ENCODE measurements around the gene HOXC9. TPM values are rescaled to one million over a fixed set of nuclear protein-coding genes. Genes with fewer than 3 reads are reported as not detected.

HOXC9 gene
- total and polyA plus RNA-seq, 5 experiments from 2014 or later, result not detected

DNA sequence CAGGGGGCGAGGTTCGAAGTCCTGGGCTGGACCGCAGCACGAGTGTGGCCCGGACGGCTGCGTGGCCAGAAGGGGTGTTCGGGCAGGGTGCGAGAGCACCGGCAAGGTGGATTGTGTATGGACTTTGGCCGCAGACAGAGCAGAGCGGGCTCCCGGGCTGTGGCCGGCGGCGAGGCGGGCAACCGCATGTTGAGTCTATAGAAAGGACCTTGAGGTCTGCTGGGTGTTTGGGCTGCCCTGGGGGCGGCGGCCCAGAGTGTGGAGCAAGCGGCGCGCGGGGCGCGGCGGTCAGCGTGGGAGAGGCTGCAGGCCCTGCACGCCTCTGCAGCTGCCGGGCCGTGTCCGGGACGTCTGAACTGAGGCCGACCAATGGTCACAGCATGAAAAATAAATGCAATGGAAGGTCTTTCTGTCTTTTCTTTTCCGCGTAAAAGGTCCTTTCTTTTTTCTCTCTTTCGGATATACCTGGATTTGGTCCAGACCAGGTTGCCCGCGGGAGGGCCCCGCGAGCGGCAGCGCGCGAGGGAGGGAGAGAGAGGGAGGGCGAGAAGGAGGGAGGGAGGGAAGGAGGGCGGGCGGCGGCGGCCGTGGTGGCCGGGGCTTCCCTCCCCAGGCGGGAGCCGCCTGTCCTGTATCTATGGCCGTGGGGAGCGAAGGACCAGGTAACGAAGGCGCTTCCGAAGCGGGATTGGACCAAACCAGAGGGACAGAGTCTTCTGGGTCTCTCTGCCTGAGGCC, 5.5 kb upstream of the HOXC9 start:
- Mint-ChIP-seq H3K27ac (peak overlapping the region in 2 of 10 donors; percentile 87 to 91), H3K36me3 (peaks cover 0 to 13% (median 4%) of the 10 kb centered on the region in 3 donors), H3K4me1 (peaks cover 33 to 72% (median 46%) of the 10 kb centered on the region in 4 donors), H3K27me3 (peaks cover 64 to 100% (median 85%) of the 10 kb centered on the region in 5 donors), H3K4me3 (peak overlapping the region; percentile 73 to 93 (median 80)), H3K9me3 (peaks cover 0 to 5% (median 0%) of the 10 kb centered on the region in 9 donors)
- POLR2A ChIA-PET, result interaction anchor here (1.7 kb wide), 1 partner anchor 12 kb away, joined by 5 read pairs; no protein-coding TSS in a partner anchor
- no peak for DNase-seq
- ATAC-seq, result no peak

DNA sequence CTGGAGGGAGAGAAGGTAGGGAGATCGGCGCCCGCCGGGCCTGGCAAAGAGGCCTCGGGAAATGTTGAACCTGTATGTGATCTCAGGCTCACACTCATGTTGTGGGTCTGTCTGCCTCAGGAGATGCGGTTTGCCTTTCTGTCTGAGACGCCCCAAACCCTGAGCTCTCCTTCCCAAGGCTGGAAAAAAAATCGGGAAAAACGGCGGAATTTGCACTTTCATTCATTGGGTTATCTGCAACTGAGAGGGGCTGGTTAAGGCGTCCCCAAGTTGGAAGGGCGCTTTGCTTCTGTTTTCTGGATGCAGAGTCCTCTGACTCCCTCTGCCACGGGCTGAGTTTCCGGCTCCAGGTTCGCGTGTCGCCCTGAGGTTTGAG, 5.0 kb upstream of the HOXC9 start:
- ATAC-seq, result peak; percentile 24
- no peak for DNase-seq
- Mint-ChIP-seq H3K4me3 (peak overlapping the region; percentile 67 to 93 (median 80)), H3K27ac (peak overlapping the region in 1 of 10 donors; percentile 44), H3K9me3 (peaks cover 0 to 5% (median 0%) of the 10 kb centered on the region in 9 donors), H3K36me3 (peaks cover 0 to 13% (median 4%) of the 10 kb centered on the region in 3 donors), H3K4me1 (peaks cover 30 to 72% (median 45%) of the 10 kb centered on the region in 4 donors), H3K27me3 (peaks cover 59 to 100% (median 82%) of the 10 kb centered on the region in 5 donors)
- POLR2A ChIA-PET, result interaction anchor here (1.7 kb wide), 1 partner anchor 12 kb away, joined by 5 read pairs; no protein-coding TSS in a partner anchor

DNA sequence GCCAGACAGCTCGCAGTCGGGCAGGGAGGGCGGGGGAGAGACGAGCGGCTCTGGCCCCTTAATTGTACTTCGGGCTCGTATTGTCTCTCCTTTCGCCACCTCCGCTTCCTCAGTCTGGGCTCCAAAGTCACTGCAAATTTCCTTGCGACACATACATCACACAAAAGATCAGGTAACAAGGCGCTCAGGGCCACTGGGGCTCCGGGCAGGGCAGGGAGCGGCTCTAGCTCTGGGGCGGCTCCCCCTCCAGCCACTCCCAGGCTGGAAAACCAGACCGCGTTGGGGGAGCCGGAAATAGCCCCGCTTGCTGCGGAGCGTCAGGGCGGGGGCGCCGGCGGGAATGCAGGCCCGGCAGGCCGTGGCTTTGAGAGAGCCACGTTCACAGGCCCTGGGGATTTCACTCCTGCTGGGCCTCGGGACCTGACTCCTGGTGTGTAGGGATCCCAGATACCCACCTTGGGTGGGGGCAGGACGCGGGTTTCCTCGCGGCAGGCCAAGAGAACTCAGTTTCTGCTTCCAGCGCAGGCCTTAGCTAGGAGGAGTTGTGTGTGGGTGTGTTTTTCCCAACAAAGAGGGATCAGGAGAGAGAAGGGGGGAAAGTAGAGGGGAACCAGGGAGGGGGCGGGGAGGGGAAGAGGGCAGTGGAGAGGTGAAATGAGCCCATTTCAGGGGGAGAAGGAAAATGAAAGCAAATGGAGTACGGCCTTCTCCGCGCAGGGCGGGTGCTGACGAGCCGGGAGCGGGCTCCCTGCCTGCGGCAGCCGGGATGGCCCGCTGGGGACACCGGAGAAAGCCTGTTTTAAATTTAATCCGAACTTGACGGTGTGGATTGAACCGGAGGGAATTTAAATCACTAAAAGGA, 4.4 kb upstream of the HOXC9 start:
- Mint-ChIP-seq H3K9me3 (peaks cover 0 to 5% (median 0%) of the 10 kb centered on the region in 9 donors), H3K4me1 (peaks cover 24 to 72% (median 44%) of the 10 kb centered on the region in 4 donors), H3K27me3 (peaks cover 54 to 100% (median 79%) of the 10 kb centered on the region in 5 donors), H3K4me3 (peak overlapping the region; percentile 73 to 93 (median 82)), H3K36me3 (peaks cover 0 to 13% (median 4%) of the 10 kb centered on the region in 3 donors), H3K27ac (peak overlapping the region in 1 of 10 donors; percentile 44)
- POLR2A ChIA-PET, result interaction anchor here (0.9 to 1.7 kb wide), 2 partner anchors 11 to 14 kb away, joined by 4 to 5 read pairs; no protein-coding TSS in a partner anchor
- DNase-seq, result no peak
- ATAC-seq, result peak; percentile 32 to 41

DNA sequence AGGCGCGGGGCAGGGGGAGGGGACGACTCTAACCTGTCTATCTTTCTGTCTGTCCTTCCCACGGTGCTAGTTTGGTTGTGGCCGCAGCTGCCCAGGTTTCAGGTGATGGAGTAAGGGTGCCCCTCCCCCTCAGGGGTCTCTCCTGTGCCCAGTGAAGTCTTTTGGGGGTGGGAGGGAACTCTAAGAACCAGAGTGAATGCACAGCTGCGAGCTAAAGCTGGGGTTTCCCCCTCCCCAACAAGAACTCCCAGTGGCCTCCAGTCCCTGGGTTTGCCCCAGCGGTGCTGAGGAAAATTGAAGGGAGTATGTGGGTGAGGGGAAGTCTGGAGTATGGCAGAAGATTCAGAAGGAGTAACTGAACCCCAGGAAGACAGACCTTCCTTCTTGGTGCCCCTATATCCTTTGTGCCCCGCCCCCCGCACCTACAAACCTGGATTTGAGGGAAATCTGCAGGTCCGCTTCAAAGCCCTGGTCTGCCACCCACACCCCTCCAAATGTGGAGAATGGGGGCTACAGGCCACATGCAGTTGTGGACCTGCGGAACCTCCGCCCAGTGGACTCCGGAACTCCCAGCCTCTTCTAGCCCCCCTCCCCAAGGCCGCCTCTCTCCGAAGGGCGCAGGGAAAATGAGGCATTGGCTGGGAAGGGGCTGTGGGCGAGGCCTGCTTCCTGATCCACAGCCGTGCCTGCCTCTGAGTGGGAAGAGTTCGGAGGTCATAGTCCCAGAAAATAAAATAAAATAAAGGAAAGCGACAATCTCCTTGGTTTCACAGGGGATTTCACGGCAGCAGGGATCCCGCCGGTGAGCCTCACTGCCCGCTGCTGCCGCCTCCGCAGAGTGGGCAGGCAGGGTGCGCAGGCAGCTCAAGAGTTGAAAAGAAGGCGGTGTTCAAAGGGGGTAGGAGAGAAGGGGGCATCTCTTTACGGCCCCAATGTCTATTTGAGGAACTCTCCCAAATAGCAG, 3.4 kb upstream of the HOXC9 start:
- Mint-ChIP-seq H3K9me3 (peaks cover 0 to 5% (median 0%) of the 10 kb centered on the region in 9 donors), H3K4me1 (peaks cover 21 to 66% (median 44%) of the 10 kb centered on the region in 4 donors), H3K36me3 (peaks cover 0 to 11% (median 4%) of the 10 kb centered on the region in 3 donors), H3K27me3 (peaks cover 49 to 100% (median 81%) of the 10 kb centered on the region in 5 donors), H3K27ac (peak overlapping the region in 1 of 10 donors; percentile 67), H3K4me3 (peak overlapping the region; percentile 73 to 93 (median 80))
- POLR2A ChIA-PET, result interaction anchor here (0.5 to 1.7 kb wide), 3 partner anchors 10 to 302 kb away, joined by 3 to 5 read pairs (median 4); no protein-coding TSS in a partner anchor
- ATAC-seq, result no peak
- DNase-seq, result no peak

DNA sequence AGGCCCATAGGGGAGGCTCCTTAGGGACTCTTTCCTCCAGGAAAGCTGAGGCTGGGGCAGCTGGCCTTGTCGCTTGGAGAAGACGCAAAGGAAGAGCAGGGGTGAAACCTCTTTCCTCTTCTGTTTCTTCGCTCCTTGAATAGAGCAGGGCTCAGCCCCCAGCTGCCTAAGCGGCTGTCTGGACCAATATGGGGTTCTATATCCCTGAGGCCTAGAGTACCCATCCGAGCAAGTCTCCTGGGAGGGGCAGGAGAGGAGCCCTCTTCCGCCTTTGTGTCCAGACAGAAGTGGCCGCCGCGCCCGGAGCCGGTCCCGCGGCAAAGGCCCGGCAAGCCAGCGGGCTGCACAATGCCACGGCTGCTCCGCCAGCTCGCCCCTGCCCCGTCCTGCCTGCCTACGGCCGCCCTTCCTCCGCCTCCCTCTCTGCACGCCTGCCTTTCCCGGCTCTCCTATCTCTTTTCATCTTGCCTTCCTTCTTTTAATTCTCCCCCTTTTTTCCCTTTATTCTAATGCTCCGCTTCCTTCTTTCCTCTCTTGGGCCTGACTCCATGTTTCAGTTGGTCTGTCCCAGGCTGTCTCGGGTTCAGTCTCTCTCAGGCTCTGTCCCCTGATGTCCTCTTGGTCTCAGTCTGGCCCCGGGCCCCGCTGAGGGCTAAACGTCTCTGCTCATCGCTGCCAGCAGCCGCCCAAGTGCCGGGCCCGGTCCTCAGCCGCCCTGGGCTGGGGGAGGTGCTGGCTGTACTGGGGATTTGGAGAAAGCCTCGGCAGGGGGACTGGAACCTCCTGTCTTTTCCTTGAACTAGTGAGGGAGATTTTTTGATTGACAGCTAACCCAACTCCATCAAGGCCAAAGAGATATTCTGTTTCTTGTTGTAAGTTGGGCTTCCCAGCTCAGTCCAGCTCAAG, 2.5 kb upstream of the HOXC9 start:
- peaks cover 49 to 100% (median 81%) of the 10 kb centered on the region in 5 donors for H3K27me3 Mint-ChIP-seq
- peaks cover 0 to 4% (median 0%) of the 10 kb centered on the region in 9 donors for H3K9me3 Mint-ChIP-seq
- peaks cover 23 to 66% (median 44%) of the 10 kb centered on the region in 4 donors for H3K4me1 Mint-ChIP-seq
- H3K27ac Mint-ChIP-seq, result no peak overlapping the region
- peak overlapping the region in 9 of 10 donors; percentile 38 to 88 (median 64) for H3K4me3 Mint-ChIP-seq
- ATAC-seq (no peak), DNase-seq (no peak)
- POLR2A ChIA-PET, result interaction anchor here (0.5 to 1.0 kb wide), 2 partner anchors 9 to 301 kb away, joined by 3 to 4 read pairs; no protein-coding TSS in a partner anchor
- H3K36me3 Mint-ChIP-seq, result peaks cover 0 to 11% (median 4%) of the 10 kb centered on the region in 3 donors

DNA sequence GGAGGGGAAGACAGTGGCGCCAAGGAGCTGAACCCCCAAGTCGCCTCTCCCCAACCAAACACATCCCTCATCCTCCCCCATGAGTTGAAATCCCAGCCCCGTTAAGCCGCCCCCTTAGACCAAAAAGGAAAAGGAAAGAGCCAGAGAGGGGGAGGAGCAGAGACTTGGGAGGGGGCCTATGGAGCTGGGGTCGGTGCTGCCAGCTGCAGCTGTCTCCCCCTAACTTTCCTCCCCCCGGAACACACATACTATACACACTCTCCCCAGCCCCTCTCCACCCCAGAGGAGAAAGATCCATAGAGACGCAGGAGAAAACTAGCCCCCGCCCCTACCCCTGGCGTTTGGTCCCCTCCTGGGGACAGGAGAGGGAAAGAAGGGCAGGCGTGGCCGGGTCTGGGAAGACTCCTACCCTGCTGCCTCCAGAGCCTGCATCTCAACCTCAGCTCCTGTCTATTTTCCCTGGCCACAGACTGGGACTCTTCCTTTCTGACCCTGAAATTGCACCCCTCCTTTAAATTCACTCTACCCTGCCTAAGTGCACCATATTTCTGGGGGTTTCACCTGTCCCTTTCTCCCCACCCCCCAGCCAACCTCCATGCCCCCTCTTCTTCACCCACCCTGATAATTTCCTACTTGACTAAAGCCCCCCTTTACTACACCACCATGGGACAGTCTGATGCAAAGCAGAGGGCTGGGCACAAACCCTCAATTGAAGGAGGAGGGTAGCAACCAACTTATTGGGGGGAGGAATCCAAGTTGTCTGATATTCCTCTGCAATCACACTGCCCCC, 1.7 kb upstream of the HOXC9 start:
- peak overlapping the region in 5 of 10 donors; percentile 22 to 67 (median 26) for H3K4me3 Mint-ChIP-seq
- peaks cover 50 to 100% (median 84%) of the 10 kb centered on the region in 5 donors for H3K27me3 Mint-ChIP-seq
- ATAC-seq (no peak), DNase-seq (no peak)
- H3K27ac Mint-ChIP-seq, result no peak overlapping the region
- POLR2A ChIA-PET, result interaction anchor here (1.0 to 1.2 kb wide), 2 partner anchors 10 kb away, joined by 3 to 4 read pairs; no protein-coding TSS in a partner anchor
- H3K9me3 Mint-ChIP-seq, result peaks cover 0 to 4% (median 0%) of the 10 kb centered on the region in 9 donors
- peaks cover 24 to 66% (median 44%) of the 10 kb centered on the region in 4 donors for H3K4me1 Mint-ChIP-seq
- H3K36me3 Mint-ChIP-seq, result peaks cover 0 to 11% (median 4%) of the 10 kb centered on the region in 3 donors

DNA sequence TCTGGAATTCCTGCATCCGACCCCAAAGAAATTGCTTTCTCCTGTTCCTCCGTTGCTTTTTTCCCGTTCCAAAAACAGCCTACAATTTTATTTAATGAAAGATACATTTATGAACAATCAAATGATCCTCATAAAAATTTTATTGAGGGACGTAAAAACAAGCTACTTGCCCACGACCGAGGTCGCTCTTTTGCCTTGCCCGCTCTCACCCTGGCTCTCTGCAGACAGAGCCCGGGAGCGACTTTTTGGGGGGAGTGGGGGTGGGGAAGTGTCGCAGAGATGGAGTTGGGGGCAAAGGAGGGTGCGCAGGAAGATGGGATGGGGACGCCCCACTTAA, 1.1 kb upstream of the HOXC9 start:
- peaks cover 22 to 64% (median 41%) of the 10 kb centered on the region in 4 donors for H3K4me1 Mint-ChIP-seq
- DNase-seq, result no peak
- H3K27me3 Mint-ChIP-seq, result peaks cover 49 to 100% (median 84%) of the 10 kb centered on the region in 5 donors
- peak overlapping the region in 4 of 10 donors; percentile 1 to 67 (median 21) for H3K4me3 Mint-ChIP-seq
- POLR2A ChIA-PET, result interaction anchor here (1.2 kb wide), 1 partner anchor 11 kb away, joined by 3 read pairs; no protein-coding TSS in a partner anchor
- peaks cover 0 to 3% (median 0%) of the 10 kb centered on the region in 9 donors for H3K9me3 Mint-ChIP-seq
- H3K36me3 Mint-ChIP-seq, result peaks cover 0 to 9% (median 4%) of the 10 kb centered on the region in 3 donors
- ATAC-seq, result no peak
- no peak overlapping the region for H3K27ac Mint-ChIP-seq

DNA sequence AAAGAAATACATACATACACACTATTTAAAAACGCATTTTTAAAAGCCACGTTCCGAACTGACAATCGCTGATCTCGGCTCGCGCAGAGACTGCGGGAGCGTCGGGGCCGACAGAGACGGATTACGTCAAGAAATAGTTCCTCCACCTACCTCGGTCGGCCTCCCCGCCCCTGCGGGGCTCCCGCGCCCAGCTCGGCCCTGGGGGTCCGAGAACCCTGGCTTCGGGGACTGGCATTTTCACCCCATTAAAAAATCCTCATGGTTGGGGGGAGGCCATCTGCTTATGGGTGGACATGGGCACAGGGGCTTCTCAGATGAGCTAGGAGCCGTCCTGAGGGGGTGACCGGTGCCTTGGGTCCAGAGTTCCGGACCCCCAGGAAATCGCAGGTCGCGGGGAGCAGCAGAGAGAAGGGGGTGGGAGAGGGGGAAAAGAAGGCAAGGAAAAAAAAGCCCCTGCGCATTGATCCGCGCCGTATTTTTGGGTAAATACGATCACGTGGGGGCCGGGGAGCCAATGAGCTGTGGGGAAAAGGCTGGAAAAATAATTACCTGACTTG, 324 bp upstream of the HOXC9 start:
- peaks cover 20 to 56% (median 37%) of the 10 kb centered on the region in 4 donors for H3K4me1 Mint-ChIP-seq
- peaks cover 0 to 5% (median 4%) of the 10 kb centered on the region in 3 donors for H3K36me3 Mint-ChIP-seq
- H3K4me3 Mint-ChIP-seq, result peak overlapping the region in 9 of 10 donors; percentile 8 to 70 (median 58)
- ATAC-seq (no peak), DNase-seq (no peak)
- POLR2A ChIA-PET, result interaction anchor here (1.0 to 1.2 kb wide), 2 partner anchors 12 to 36 kb away, joined by 3 read pairs; no protein-coding TSS in a partner anchor
- H3K27ac Mint-ChIP-seq, result peak overlapping the region in 1 of 10 donors; percentile 44
- peaks cover 0 to 2% (median 0%) of the 10 kb centered on the region in 9 donors for H3K9me3 Mint-ChIP-seq
- H3K27me3 Mint-ChIP-seq, result peaks cover 47 to 100% (median 85%) of the 10 kb centered on the region in 5 donors

DNA sequence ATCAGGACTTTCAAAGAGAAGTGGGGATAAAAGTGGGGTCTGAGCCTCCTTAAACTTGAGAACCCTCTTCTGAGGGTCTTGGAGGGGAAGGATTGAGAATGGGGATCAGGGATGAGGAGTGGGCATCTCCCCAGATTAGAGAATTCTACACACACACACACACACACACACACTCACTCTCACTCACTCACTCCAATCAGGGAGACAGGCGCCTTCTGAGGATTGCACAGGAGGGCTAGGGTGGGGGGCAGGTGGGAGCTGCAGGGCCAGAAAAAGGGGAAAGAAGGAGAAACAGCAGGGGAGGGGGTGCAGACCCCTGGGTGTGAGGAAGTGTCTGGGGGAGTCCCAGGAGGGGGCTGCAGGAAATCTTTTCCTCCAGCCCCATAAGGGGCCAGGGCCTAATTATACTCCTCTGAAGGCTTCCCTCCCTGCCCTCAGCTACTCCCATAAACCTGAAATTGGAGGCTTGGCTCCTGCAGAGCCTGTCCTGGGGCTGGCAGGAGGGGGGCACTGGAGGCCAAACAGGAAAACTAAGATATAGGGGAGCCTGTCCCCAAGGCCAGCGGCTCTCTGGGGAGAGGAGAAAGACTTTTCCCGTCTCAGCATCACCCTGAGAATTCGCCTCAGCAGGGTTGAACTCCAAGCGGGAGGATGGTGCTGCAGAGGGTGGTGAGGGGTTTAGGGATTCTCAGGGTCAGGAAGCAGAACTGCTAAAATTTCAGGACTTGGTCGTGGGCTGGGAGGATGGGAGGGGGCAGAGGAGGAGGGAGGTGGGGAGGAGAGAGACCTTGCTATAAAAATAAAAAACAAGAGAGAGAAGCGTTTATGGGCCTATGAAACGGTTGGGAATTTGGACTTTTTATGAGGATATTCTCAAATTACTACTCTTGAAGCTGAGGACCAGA, 1.6 kb downstream of the HOXC9 start:
- DNase-seq (peak in 1 of 10 donors; percentile 24), ATAC-seq (no peak)
- Mint-ChIP-seq H3K4me1 (peaks cover 20 to 52% (median 31%) of the 10 kb centered on the region in 4 donors), H3K4me3 (peak overlapping the region in 3 of 10 donors; percentile 12 to 34 (median 14)), H3K27me3 (peaks cover 54 to 100% (median 86%) of the 10 kb centered on the region in 5 donors), H3K27ac (peak overlapping the region in 1 of 10 donors; percentile 20), H3K9me3 (peaks cover 0 to 2% (median 0%) of the 10 kb centered on the region in 9 donors), H3K36me3 (peaks cover 0 to 5% (median 4%) of the 10 kb centered on the region in 3 donors)
- POLR2A ChIA-PET, result no interaction called here
